ENCODE measurements around the gene RAPGEF4.
"Not testable (repeated sequence)": the region's sequence is repeated elsewhere in the genome, so short reads cannot be mapped to it uniquely, and the experiment has no call there.

RAPGEF4 gene

GRCh38 chr2:172777431-172777830 is 41.8 kb downstream of the RAPGEF4 start:
- DNase-seq: no peak

- DNase-seq: no peak
Measured at GRCh38 chr2:172782506-172783164, 47.0 kb downstream of the RAPGEF4 start.

GRCh38 chr2:172783165-172783898 is 47.7 kb downstream of the RAPGEF4 start:
- no peak for DNase-seq

GRCh38 chr2:172788871-172789270 is 53.2 kb downstream of the RAPGEF4 start:
- no peak for DNase-seq

GRCh38 chr2:172790404-172790803 is 54.8 kb downstream of the RAPGEF4 start:
- no peak for DNase-seq

GRCh38 chr2:172791953-172792352 is 56.3 kb downstream of the RAPGEF4 start:
- DNase-seq: no peak

- no peak for DNase-seq
Measured at GRCh38 chr2:172792711-172793110, 57.1 kb downstream of the RAPGEF4 start.

- not testable (repeated sequence) for DNase-seq
Measured at GRCh38 chr2:172803308-172803707, 67.7 kb downstream of the RAPGEF4 start.

- no peak for DNase-seq
Measured at GRCh38 chr2:172804423-172804822, 68.8 kb downstream of the RAPGEF4 start.

GRCh38 chr2:172806493-172806892 is 70.8 kb downstream of the RAPGEF4 start:
- DNase-seq: no peak

GRCh38 chr2:172806996-172807395 is 71.4 kb downstream of the RAPGEF4 start:
- no peak for DNase-seq

GRCh38 chr2:172808156-172808555 is 72.5 kb downstream of the RAPGEF4 start:
- no peak for DNase-seq

- DNase-seq: no peak
Measured at GRCh38 chr2:172811027-172811426, 75.4 kb downstream of the RAPGEF4 start.

GRCh38 chr2:172812158-172812744 is 76.6 kb downstream of the RAPGEF4 start:
- DNase-seq: no peak

GRCh38 chr2:172813314-172813888 is 77.8 kb downstream of the RAPGEF4 start:
- no peak for DNase-seq

GRCh38 chr2:172817411-172817810 is 81.8 kb downstream of the RAPGEF4 start:
- DNase-seq: no peak

- DNase-seq: no peak
Measured at GRCh38 chr2:172819943-172820342, 84.3 kb downstream of the RAPGEF4 start.

GRCh38 chr2:172821370-172822338 is 86.0 kb downstream of the RAPGEF4 start:
- DNase-seq: no peak

GRCh38 chr2:172822585-172822984 is 86.9 kb downstream of the RAPGEF4 start:
- DNase-seq: no peak

- DNase-seq: no peak
Measured at GRCh38 chr2:172823261-172823850, 87.7 kb downstream of the RAPGEF4 start.

- DNase-seq: no peak
Measured at GRCh38 chr2:172826522-172826921, 90.9 kb downstream of the RAPGEF4 start.

- DNase-seq: no peak
Measured at GRCh38 chr2:172829229-172829628, 93.6 kb downstream of the RAPGEF4 start.
